Endothelial cell (in vitro differentiated cells): Measurements from ENCODE around the gene SOWAHB. TPM values are rescaled to one million over a fixed set of nuclear protein-coding genes. Genes with fewer than 3 reads are reported as not detected.

Experiments
- DNase-seq: peaks from one replicate; pipeline ENCODE4 v3.0.0; 2021; ENCODE audit warnings: low spot score
- H3K27ac Mint-ChIP-seq: one replicate; pipeline ENCODE4 v1.8.0; 2021; ENCODE audit warnings: mixed read lengths, inconsistent platforms; ENCODE audit not compliant: unreplicated experiment
- H3K27me3 Mint-ChIP-seq: one replicate; pipeline ENCODE4 v1.8.0; 2021; ENCODE audit warnings: mild to moderate bottlenecking, moderate library complexity, mixed read lengths, inconsistent platforms; ENCODE audit not compliant: unreplicated experiment
- H3K36me3 Mint-ChIP-seq: one replicate; pipeline ENCODE4 v1.8.0; 2021; ENCODE audit warnings: mild to moderate bottlenecking, low read depth, mixed read lengths, inconsistent platforms; ENCODE audit not compliant: unreplicated experiment
- H3K4me1 Mint-ChIP-seq: one replicate; pipeline ENCODE4 v1.8.0; 2021; ENCODE audit warnings: mild to moderate bottlenecking, mixed read lengths, inconsistent platforms; ENCODE audit not compliant: unreplicated experiment
- H3K4me3 Mint-ChIP-seq: one replicate; pipeline ENCODE4 v1.8.0; 2021; ENCODE audit warnings: mild to moderate bottlenecking, mixed read lengths, inconsistent platforms; ENCODE audit not compliant: unreplicated experiment
- H3K9me3 Mint-ChIP-seq: one replicate; pipeline ENCODE4 v1.8.0; 2021; ENCODE audit warnings: mixed read lengths, inconsistent platforms; ENCODE audit not compliant: unreplicated experiment
- CTCF ChIP-seq: fragments of 200-600 bp; sonication (generic); IDR thresholded peaks from one replicate; pipeline ENCODE4 v1.5.0; 2021; ENCODE audit warnings: antibody characterized with exemption; ENCODE audit not compliant: unreplicated experiment
- long read RNA-seq: library from polyadenylated mRNA; unstranded; transcript quantifications from one replicate; pipeline ENCODE4 v2.0.0, GENCODE V29; 2020; ENCODE audit not compliant: unreplicated experiment
- total RNA-seq: library from RNA; stranded (reverse); fragmentation: NEBNext Ultra II Directional; extraction: Animal tissue kit (Norgen Biotek cat#: 25700); gene quantifications from one replicate; pipeline ENCODE4 v1.2.1, GENCODE V29; 2021; ENCODE audit not compliant: unreplicated experiment

The SOWAHB gene
- 5.0 TPM for total RNA-seq
- long read RNA-seq, partial matches to known transcripts, result 0 of 1 reads
- long read RNA-seq, other reads (novel, unspliced or antisense), result 0 of 1 reads

GRCh38 chr4:76897536-76898384, at the start of gene SOWAHB:
SOWAHB (minus strand) TSS chr4:76898144; CDS start chr4:76897849, 295 bp downstream.
- H3K4me1 Mint-ChIP-seq, result peaks cover 19% of the 10 kb centered on the region
- DNase-seq, result peak; percentile 56
- peaks cover 4% of the 10 kb centered on the region for H3K36me3 Mint-ChIP-seq
- peaks cover 1% of the 10 kb centered on the region for H3K27me3 Mint-ChIP-seq
- no peak for TF ChIP-seq CTCF
- peak within 1 kb of the TSS; percentile 83 for H3K4me3 Mint-ChIP-seq
- peak within 1 kb of the TSS; percentile 89 for H3K27ac Mint-ChIP-seq
- no peaks in the 10 kb centered on the region for H3K9me3 Mint-ChIP-seq

- Mint-ChIP-seq H3K27me3 (peaks cover 7% of the 10 kb centered on the region), H3K27ac (no peak overlapping the region), H3K36me3 (peaks cover 7% of the 10 kb centered on the region), H3K9me3 (no peaks in the 10 kb centered on the region), H3K4me1 (peaks cover 22% of the 10 kb centered on the region), H3K4me3 (peak overlapping the region; percentile 53)
- no peak for TF ChIP-seq CTCF
- DNase-seq, result no peak
These were observed 49.4 kb upstream of the SOWAHB start for GRCh38 chr4:76947369-76947768.

- no peak overlapping the region for H3K4me3 Mint-ChIP-seq
- H3K9me3 Mint-ChIP-seq, result no peaks in the 10 kb centered on the region
- DNase-seq, result no peak
- no peak overlapping the region for H3K27ac Mint-ChIP-seq
- H3K36me3 Mint-ChIP-seq, result no peaks in the 10 kb centered on the region
- H3K4me1 Mint-ChIP-seq, result peaks cover 9% of the 10 kb centered on the region
- no peaks in the 10 kb centered on the region for H3K27me3 Mint-ChIP-seq
- no peak for TF ChIP-seq CTCF
These were observed 45.8 kb upstream of the SOWAHB start for GRCh38 chr4:76943790-76944189.

GRCh38 chr4:76943129-76943620, 45.2 kb upstream of the SOWAHB start:
- Mint-ChIP-seq H3K27ac (no peak overlapping the region), H3K27me3 (no peaks in the 10 kb centered on the region), H3K36me3 (no peaks in the 10 kb centered on the region), H3K4me1 (peaks cover 5% of the 10 kb centered on the region), H3K4me3 (no peak overlapping the region), H3K9me3 (no peaks in the 10 kb centered on the region)
- no peak for DNase-seq
- no peak for TF ChIP-seq CTCF

- no peak for DNase-seq
- Mint-ChIP-seq H3K4me1 (peaks cover 10% of the 10 kb centered on the region), H3K27me3 (no peaks in the 10 kb centered on the region), H3K9me3 (no peaks in the 10 kb centered on the region), H3K36me3 (no peaks in the 10 kb centered on the region), H3K4me3 (no peak overlapping the region), H3K27ac (no peak overlapping the region)
- TF ChIP-seq CTCF, result no peak
These were observed 41.2 kb upstream of the SOWAHB start for GRCh38 chr4:76939184-76939583.
